HEK293 (cell line): ENCODE results near the gene CCDC187.
"Not testable (repeated sequence)": the region's sequence is repeated elsewhere in the genome, so short reads cannot be mapped to it uniquely, and the experiment has no call there.

ENCODE experiments used
- KLF1 ChIP-seq: fragments of 450-650 bp; formaldehyde crosslinking; IDR thresholded peaks from 2 replicates; pipeline ENCODE4 v1.5.1; 2016; ENCODE audit warnings: missing biosample characterization, missing genetic modification characterization
- SETDB1 ChIP-seq: IDR thresholded peaks from one replicate; pipeline ENCODE4 v1.6.1; 2017; ENCODE audit warnings: mild to moderate bottlenecking, low read length, moderate library complexity, mixed read lengths; ENCODE audit not compliant: insufficient read length
- ZBTB17 ChIP-seq: fragments of 450-650 bp; formaldehyde crosslinking; IDR thresholded peaks from 2 replicates; pipeline ENCODE4 v1.5.1; 2016; ENCODE audit warnings: missing biosample characterization, missing genetic modification characterization
- ZNF140 ChIP-seq: fragments of 450-650 bp; formaldehyde crosslinking; IDR thresholded peaks from 2 replicates; pipeline ENCODE4 v1.5.1; 2016; ENCODE audit warnings: missing biosample characterization, missing genetic modification characterization
- ZNF785 ChIP-seq: fragments of 450-650 bp; formaldehyde crosslinking; IDR thresholded peaks from 2 replicates; pipeline ENCODE4 v1.5.1; 2016; ENCODE audit warnings: missing biosample characterization, missing genetic modification characterization
- TF ChIP-seq, protein P1 (sequence below): fragments of 450-650 bp; formaldehyde crosslinking; IDR thresholded peaks from 2 replicates; pipeline ENCODE4 v1.5.1; 2016; ENCODE audit warnings: missing biosample characterization, missing genetic modification characterization
- TF ChIP-seq, protein P2 (sequence below): fragments of 450-650 bp; formaldehyde crosslinking; IDR thresholded peaks from 2 replicates; pipeline ENCODE4 v1.5.1; 2016; ENCODE audit warnings: missing biosample characterization, missing genetic modification characterization, low read depth
- TF ChIP-seq, protein P3 (sequence below): fragments of 450-650 bp; formaldehyde crosslinking; optimal IDR thresholded peaks from 2 replicates; pipeline ENCODE3; 2016; ENCODE audit warnings: missing biosample characterization, mild to moderate bottlenecking, missing genetic modification characterization

DNA sequence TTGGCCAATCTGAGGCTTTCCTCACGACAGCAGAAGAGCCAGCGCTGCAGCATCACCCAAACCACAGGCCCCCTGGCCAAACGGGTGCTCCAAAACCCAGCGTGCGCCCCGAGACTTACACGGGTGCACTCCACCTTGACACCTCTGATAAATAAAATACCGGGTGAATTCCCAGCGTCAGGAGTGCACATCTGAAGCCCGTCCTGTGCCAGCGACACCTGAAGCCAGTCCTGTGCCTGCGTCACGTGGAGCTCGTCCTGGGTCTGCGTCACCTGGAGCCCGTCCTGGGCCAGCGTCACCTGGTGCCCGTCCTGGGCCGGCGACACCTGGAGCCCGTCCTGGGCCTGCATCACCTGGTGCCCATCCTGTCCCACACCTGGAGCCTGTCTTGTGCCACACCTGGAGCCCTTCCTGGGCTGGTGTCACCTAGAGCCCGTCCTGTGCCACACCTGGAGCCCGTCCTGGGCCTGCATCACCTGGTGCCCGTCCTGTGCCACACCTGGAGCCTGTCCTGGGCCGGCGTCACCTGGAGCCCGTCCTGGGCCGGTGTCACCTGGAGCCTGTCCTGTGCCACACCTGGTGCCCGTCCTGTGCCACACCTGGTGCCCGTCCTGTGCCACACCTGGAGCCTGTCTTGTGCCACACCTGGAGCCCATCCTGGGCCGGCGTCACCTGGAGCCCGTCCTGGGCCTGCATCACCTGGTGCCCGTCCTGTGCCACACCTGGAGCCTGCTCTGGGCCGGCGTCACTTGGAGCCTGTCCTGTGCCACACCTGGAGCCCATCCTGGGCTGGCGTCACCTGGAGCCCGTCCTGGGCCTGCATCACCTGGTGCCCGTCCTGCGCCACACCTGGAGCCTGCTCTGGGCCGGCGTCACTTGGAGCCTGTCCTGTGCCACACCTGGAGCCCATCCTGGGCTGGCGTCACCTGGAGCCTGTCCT lies 67.2 kb downstream of the CCDC187 start:
- not testable (repeated sequence) for TF ChIP-seq ZNF785 (tag by site-specific recombination); ZBTB17 (tag by site-specific recombination); ZNF140; SETDB1; KLF1
- TF ChIP-seq, protein P1, sequence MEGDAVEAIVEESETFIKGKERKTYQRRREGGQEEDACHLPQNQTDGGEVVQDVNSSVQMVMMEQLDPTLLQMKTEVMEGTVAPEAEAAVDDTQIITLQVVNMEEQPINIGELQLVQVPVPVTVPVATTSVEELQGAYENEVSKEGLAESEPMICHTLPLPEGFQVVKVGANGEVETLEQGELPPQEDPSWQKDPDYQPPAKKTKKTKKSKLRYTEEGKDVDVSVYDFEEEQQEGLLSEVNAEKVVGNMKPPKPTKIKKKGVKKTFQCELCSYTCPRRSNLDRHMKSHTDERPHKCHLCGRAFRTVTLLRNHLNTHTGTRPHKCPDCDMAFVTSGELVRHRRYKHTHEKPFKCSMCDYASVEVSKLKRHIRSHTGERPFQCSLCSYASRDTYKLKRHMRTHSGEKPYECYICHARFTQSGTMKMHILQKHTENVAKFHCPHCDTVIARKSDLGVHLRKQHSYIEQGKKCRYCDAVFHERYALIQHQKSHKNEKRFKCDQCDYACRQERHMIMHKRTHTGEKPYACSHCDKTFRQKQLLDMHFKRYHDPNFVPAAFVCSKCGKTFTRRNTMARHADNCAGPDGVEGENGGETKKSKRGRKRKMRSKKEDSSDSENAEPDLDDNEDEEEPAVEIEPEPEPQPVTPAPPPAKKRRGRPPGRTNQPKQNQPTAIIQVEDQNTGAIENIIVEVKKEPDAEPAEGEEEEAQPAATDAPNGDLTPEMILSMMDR, result not testable (repeated sequence)
- TF ChIP-seq, protein P2, sequence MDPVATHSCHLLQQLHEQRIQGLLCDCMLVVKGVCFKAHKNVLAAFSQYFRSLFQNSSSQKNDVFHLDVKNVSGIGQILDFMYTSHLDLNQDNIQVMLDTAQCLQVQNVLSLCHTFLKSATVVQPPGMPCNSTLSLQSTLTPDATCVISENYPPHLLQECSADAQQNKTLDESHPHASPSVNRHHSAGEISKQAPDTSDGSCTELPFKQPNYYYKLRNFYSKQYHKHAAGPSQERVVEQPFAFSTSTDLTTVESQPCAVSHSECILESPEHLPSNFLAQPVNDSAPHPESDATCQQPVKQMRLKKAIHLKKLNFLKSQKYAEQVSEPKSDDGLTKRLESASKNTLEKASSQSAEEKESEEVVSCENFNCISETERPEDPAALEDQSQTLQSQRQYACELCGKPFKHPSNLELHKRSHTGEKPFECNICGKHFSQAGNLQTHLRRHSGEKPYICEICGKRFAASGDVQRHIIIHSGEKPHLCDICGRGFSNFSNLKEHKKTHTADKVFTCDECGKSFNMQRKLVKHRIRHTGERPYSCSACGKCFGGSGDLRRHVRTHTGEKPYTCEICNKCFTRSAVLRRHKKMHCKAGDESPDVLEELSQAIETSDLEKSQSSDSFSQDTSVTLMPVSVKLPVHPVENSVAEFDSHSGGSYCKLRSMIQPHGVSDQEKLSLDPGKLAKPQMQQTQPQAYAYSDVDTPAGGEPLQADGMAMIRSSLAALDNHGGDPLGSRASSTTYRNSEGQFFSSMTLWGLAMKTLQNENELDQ, result not testable (repeated sequence)
- TF ChIP-seq, protein P3, sequence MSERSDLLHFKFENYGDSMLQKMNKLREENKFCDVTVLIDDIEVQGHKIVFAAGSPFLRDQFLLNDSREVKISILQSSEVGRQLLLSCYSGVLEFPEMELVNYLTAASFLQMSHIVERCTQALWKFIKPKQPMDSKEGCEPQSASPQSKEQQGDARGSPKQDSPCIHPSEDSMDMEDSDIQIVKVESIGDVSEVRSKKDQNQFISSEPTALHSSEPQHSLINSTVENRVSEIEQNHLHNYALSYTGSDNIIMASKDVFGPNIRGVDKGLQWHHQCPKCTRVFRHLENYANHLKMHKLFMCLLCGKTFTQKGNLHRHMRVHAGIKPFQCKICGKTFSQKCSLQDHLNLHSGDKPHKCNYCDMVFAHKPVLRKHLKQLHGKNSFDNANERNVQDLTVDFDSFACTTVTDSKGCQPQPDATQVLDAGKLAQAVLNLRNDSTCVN (tag by site-specific recombination), result not testable (repeated sequence)
